Activated CD8-positive, alpha-beta T cell treated with anti-CD3 and anti-CD28 coated beads for 36 hours (primary cell): Measurements from ENCODE around the gene BUB3. TPM values are rescaled to one million over a fixed set of nuclear protein-coding genes. Genes with fewer than 3 reads are reported as not detected.
"Not testable (repeated sequence)": the region's sequence is repeated elsewhere in the genome, so short reads cannot be mapped to it uniquely, and the experiment has no call there.

Source experiments
- ATAC-seq: fragments of 200-7000 bp; cut with Tn5 transposase; one replicate; pipeline ENCODE4 v1.10.0; 2021; ENCODE audit warnings: mild to moderate bottlenecking, moderate library complexity
- CTCF ChIA-PET: fragments of 350-600 bp; sonication (Branson Sonifier 250); formaldehyde crosslinking; loops from one replicate; lab custom pipeline; 2021; ENCODE audit warnings: antibody characterized with exemption; lab: Charles Lee
- POLR2A ChIA-PET: fragments of 350-600 bp; sonication (Branson Sonifier 250); formaldehyde crosslinking; loops from one replicate; lab custom pipeline; 2021; ENCODE audit warnings: antibody characterized with exemption; lab: Charles Lee
- DNase-seq: peaks from one replicate; pipeline ENCODE4 v3.0.0-alpha.2; 2020
- H3K27ac Mint-ChIP-seq: one replicate; pipeline ENCODE4 v1.8.0; 2021; ENCODE audit warnings: mild to moderate bottlenecking, mixed read lengths
- H3K27me3 Mint-ChIP-seq: one replicate; pipeline ENCODE4 v1.8.0; 2021; ENCODE audit warnings: mixed read lengths
- H3K36me3 Mint-ChIP-seq: one replicate; pipeline ENCODE4 v1.8.0; 2021; ENCODE audit warnings: low read depth, mixed read lengths
- H3K4me1 Mint-ChIP-seq: one replicate; pipeline ENCODE4 v1.8.0; 2021; ENCODE audit warnings: low read depth, mixed read lengths
- H3K4me3 Mint-ChIP-seq: one replicate; pipeline ENCODE4 v1.8.0; 2021; ENCODE audit warnings: mild to moderate bottlenecking, moderate library complexity, mixed read lengths
- H3K9me3 Mint-ChIP-seq: one replicate; pipeline ENCODE4 v1.8.0; 2021; ENCODE audit warnings: mixed read lengths
- intact Hi-C: fragments of 100-400 bp; cut with micrococcal nuclease; formaldehyde crosslinking; loops from one replicate; pipeline ENCODE4 v1.10.0; 2022
- total RNA-seq, 2 experiments: library from RNA; stranded (reverse); gene quantifications; one replicate each; pipeline ENCODE4 v1.2.3, GENCODE V29; 2021
- TF ChIP-seq, protein P1 (sequence below): fragments of 200-600 bp; IDR thresholded peaks from one replicate; pipeline ENCODE4 v1.8.0; 2022; ENCODE audit warnings: antibody characterized with exemption, mild to moderate bottlenecking

Gene BUB3
- total RNA-seq, 2 experiments from 2014 or later = 256 to 273 TPM

DNA sequence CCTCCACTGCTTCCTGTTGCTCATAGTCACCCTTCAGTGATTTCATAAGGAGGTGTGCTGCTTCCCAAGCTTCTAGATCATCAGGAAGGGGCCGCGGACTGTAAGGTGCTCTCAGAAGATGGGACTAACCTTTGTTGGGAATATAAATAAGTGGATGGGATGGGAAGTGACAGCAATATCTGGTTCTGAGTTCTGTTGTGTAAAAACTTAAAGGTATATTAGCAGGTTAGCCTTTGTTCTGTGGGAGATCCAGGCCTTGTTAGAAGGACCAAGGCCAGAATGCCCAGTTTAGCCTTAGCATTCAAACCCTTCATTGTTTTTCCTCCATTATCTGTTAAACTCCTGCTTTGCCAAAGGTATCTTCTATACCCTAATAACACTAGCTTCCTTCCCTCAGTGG is 12.4 kb downstream of the BUB3 start:
- ATAC-seq (no peak), DNase-seq (no peak)
- Mint-ChIP-seq H3K4me1 (peaks cover 24% of the 10 kb centered on the region), H3K36me3 (peaks cover 71% of the 10 kb centered on the region), H3K27me3 (no peaks in the 10 kb centered on the region), H3K27ac (no peak overlapping the region), H3K9me3 (no peaks in the 10 kb centered on the region), H3K4me3 (no peak overlapping the region)
- TF ChIP-seq, protein P1, sequence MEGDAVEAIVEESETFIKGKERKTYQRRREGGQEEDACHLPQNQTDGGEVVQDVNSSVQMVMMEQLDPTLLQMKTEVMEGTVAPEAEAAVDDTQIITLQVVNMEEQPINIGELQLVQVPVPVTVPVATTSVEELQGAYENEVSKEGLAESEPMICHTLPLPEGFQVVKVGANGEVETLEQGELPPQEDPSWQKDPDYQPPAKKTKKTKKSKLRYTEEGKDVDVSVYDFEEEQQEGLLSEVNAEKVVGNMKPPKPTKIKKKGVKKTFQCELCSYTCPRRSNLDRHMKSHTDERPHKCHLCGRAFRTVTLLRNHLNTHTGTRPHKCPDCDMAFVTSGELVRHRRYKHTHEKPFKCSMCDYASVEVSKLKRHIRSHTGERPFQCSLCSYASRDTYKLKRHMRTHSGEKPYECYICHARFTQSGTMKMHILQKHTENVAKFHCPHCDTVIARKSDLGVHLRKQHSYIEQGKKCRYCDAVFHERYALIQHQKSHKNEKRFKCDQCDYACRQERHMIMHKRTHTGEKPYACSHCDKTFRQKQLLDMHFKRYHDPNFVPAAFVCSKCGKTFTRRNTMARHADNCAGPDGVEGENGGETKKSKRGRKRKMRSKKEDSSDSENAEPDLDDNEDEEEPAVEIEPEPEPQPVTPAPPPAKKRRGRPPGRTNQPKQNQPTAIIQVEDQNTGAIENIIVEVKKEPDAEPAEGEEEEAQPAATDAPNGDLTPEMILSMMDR = no peak
- intact Hi-C loops = no loop called here
- CTCF ChIA-PET = no interaction called here
- POLR2A ChIA-PET = interaction anchor here (1.0 kb wide), 1 partner anchor 11 kb away, joined by 3 read pairs; no protein-coding TSS in a partner anchor

DNA sequence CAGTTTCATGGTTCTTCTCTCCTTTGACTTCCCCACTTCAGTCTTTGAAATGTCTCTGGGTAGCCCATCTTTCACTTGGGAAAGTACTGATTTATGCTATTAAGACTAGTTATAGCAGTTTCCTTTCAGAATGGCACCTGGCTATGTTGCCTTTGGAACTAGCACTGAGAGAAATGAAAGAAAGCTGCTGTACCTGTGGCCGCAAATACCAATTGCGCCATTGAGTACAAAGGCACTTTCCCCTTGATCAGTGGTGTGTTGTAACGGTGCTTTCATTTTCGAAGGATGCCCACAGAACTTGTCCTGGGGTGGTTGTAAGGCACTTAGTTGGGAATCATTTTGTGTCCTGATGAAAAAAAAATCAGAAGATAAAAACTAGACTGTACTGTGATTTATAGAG is 16.8 kb downstream of the BUB3 start:
- intact Hi-C loops = no loop called here
- Mint-ChIP-seq H3K27ac (no peak overlapping the region), H3K27me3 (no peaks in the 10 kb centered on the region), H3K9me3 (no peaks in the 10 kb centered on the region), H3K4me1 (peaks cover 8% of the 10 kb centered on the region), H3K36me3 (peaks cover 69% of the 10 kb centered on the region), H3K4me3 (no peak overlapping the region)
- TF ChIP-seq, protein P1 = no peak
- no peak for DNase-seq
- no peak for ATAC-seq
- ChIA-PET CTCF (no interaction called here), POLR2A (no interaction called here)

DNA sequence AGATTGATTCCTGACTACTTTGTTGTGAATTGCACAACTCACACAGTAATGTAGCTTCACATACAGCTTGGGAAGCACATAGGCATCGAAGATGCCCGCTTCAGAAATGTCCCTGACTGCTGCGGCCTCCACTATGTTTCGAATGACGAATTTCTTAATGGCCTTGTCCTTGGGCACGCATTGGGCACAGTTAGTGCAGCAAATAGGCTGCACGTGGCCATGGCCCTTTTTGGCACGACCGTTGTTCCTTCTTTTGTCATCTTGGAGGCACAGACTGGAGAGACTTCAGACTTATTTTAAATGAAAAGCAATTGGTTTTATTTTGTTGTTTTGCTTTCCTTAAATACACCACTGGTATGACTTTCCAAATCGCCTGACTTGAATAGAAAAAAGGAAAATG is 17.4 kb downstream of the BUB3 start:
- H3K9me3 Mint-ChIP-seq, H3K27ac Mint-ChIP-seq, H3K27me3 Mint-ChIP-seq, H3K4me3 Mint-ChIP-seq, intact Hi-C loops, DNase-seq, CTCF ChIA-PET, H3K4me1 Mint-ChIP-seq, POLR2A ChIA-PET, ATAC-seq: not testable (repeated sequence)
- peaks cover 70% of the 10 kb centered on the region for H3K36me3 Mint-ChIP-seq

DNA sequence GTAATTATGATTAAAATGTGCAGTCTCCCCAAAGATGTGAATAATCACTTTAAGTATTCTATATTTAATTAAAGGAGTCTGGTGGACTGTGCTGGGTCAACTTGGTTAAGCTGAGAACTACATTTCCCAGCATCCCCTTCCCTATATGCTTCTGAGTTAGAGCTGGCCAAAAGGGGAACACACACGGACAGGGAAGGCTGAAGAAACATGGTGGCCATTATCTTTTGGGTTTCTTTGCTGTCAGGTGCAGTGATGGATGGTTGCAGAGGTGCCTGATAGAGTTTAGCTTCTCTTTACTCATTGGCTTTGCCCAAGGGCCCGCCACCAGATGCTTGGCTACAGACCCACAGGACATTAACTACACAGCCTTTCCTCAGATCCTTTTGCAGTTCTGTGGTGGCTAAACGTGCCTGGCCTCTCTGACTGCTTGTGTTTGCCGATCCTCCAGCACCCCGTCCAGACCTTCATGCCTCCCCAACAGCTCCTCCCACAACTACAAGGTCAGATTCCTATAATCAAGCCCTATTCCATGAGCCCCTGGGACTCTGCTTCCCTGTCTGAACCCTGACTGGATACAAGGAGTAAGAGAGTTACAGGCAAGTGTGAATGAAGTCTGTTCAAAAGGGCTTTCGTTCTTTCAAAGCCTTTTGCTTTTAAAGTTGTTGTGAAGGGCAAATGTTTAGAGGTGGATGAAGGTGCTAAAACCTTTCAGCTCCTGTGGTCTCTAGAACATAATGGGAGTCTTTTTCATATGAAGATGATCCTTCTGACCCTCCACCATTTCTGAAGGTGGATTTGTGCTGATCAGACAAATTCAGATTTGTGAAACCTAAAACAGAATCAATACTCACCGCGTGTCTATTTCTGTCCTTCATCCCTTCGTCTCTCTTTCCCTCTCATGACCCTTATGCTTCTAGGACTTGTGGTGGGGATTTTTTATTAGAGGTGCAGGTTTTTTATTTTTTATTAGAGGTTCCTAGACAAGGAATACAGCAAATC is 21.5 kb downstream of the BUB3 start:
- POLR2A ChIA-PET = interaction anchor here (1.1 kb wide), 1 partner anchor 31 kb away, joined by 3 read pairs; no protein-coding TSS in a partner anchor
- Mint-ChIP-seq H3K9me3 (peaks cover 8% of the 10 kb centered on the region), H3K4me1 (peaks cover 4% of the 10 kb centered on the region), H3K27me3 (no peaks in the 10 kb centered on the region), H3K27ac (no peak overlapping the region), H3K36me3 (peaks cover 70% of the 10 kb centered on the region), H3K4me3 (no peak overlapping the region)
- DNase-seq = no peak
- CTCF ChIA-PET = interaction anchor here (0.6 to 1.3 kb wide), 3 partner anchors 10 to 177 kb away, joined by 3 read pairs; no protein-coding TSS in a partner anchor
- intact Hi-C loops = no loop called here
- no peak for ATAC-seq
- TF ChIP-seq, protein P1 = no peak

DNA sequence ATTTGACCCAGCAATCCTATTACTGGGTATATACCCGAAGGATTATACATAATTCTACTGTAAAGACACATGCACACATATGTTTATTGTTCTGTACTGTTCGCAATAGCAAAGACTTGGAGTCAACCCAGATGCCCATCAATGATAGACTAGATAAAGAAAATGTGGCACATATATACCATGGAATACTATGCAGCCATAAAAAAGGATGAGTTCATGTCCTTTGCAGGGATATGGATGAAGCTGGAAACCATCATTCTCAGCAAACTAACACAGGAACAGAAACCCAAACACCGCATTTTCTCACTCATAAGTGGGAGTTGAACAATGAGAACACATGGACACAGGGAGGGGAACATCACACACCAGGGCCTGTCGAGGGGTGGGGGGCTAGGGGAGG is 24.2 kb downstream of the BUB3 start:
- Mint-ChIP-seq H3K9me3 (peaks cover 10% of the 10 kb centered on the region), H3K36me3 (peaks cover 59% of the 10 kb centered on the region)
- H3K4me1 Mint-ChIP-seq, DNase-seq, intact Hi-C loops, POLR2A ChIA-PET, H3K27me3 Mint-ChIP-seq, H3K4me3 Mint-ChIP-seq, H3K27ac Mint-ChIP-seq, ATAC-seq, CTCF ChIA-PET: not testable (repeated sequence)
